MCF 10A (cell line): Measurements from ENCODE around the gene B4GALNT3. TPM values are rescaled to one million over a fixed set of nuclear protein-coding genes. Genes with fewer than 3 reads are reported as not detected.
A peak's percentile ranks its signal among the peaks of the same experiment; 100 is the strongest.

ENCODE experiments used
- BruUV-seq: library from RNA; stranded (reverse); fragments of 400-500 nt; replicated peaks from 2 replicates; lab custom pipeline; 2021; lab: Mats Ljungman, UMichigan
- CTCF ChIA-PET: fragments of 300-600 bp; sonication (Branson Sonifier 250); formaldehyde crosslinking; extraction: SDS; loops from one replicate; lab custom pipeline; 2021; ENCODE audit warnings: antibody characterized with exemption, inconsistent platforms; lab: Yijun Ruan, JAX
- POLR2A ChIA-PET: fragments of 300-600, 350-650 bp; sonication (Branson Sonifier 250); formaldehyde crosslinking; extraction: SDS; loops from one replicate; lab custom pipeline; 2020; ENCODE audit warnings: antibody characterized with exemption, inconsistent platforms; lab: Yijun Ruan, JAX
- DNase-seq: peaks from one replicate; pipeline ENCODE4 v3.0.0-alpha.2; 2018; ENCODE audit not compliant: unreplicated experiment
- H3K27ac Mint-ChIP-seq: one replicate; pipeline ENCODE4 v1.8.0; 2022; ENCODE audit warnings: mild to moderate bottlenecking, low read depth, mixed read lengths; ENCODE audit not compliant: unreplicated experiment
- H3K27me3 Mint-ChIP-seq: one replicate; pipeline ENCODE4 v1.8.0; 2022; ENCODE audit warnings: mixed read lengths; ENCODE audit not compliant: insufficient read depth, unreplicated experiment
- H3K36me3 Mint-ChIP-seq: one replicate; pipeline ENCODE4 v1.8.0; 2022; ENCODE audit warnings: mild to moderate bottlenecking, moderate library complexity, mixed read lengths; ENCODE audit not compliant: insufficient read depth, unreplicated experiment
- H3K4me1 Mint-ChIP-seq: one replicate; pipeline ENCODE4 v1.8.0; 2022; ENCODE audit warnings: mixed read lengths; ENCODE audit not compliant: insufficient read depth, unreplicated experiment
- H3K4me3 Mint-ChIP-seq: one replicate; pipeline ENCODE4 v1.8.0; 2022; ENCODE audit warnings: mild to moderate bottlenecking, moderate library complexity, mixed read lengths; ENCODE audit not compliant: unreplicated experiment
- H3K9me3 Mint-ChIP-seq: one replicate; pipeline ENCODE4 v1.8.0; 2022; ENCODE audit warnings: mixed read lengths; ENCODE audit not compliant: unreplicated experiment
- CTCF ChIP-seq: fragments of 200-600 bp; IDR thresholded peaks from one replicate; pipeline ENCODE4 v1.8.0; 2022; ENCODE audit warnings: antibody characterized with exemption, mild to moderate bottlenecking; ENCODE audit not compliant: unreplicated experiment
- intact Hi-C: fragments of 100-400 bp; cut with micrococcal nuclease; formaldehyde crosslinking; loops from 2 replicates; pipeline ENCODE4 v1.14.1; 2022
- total RNA-seq: library from RNA; stranded (reverse); gene quantifications from 2 replicates; pipeline ENCODE4 v1.2.3, GENCODE V29; 2022

Gene B4GALNT3
- total RNA-seq, 1 experiment from 2014 or later, result 0.68 TPM

- Mint-ChIP-seq H3K27me3 (peaks cover 28% of the 10 kb centered on the region), H3K9me3 (no peaks in the 10 kb centered on the region), H3K4me3 (no peak overlapping the region), H3K4me1 (no peaks in the 10 kb centered on the region), H3K27ac (no peak overlapping the region), H3K36me3 (no peaks in the 10 kb centered on the region)
- intact Hi-C loops, result loop anchor here (10.0 kb wide), 1 partner anchor 52 kb away; no protein-coding TSS in a partner anchor
- no TSS peak for BruUV-seq
- DNase-seq, result no peak
- CTCF ChIA-PET, result interaction anchor here (0.6 to 4.8 kb wide), 20 partner anchors 10 to 239 kb away, joined by 3 to 60 read pairs (median 6); no protein-coding TSS in a partner anchor
- TF ChIP-seq CTCF, result peak; percentile 49
- POLR2A ChIA-PET, result no interaction called here
Measured at GRCh38 chr12:452667-453210, 7.0 kb upstream of the B4GALNT3 start.

- BruUV-seq, result no TSS peak
- intact Hi-C loops, result loop anchor here (5.0 to 10.0 kb wide), 2 partner anchors 50 to 92 kb away; no protein-coding TSS in a partner anchor
- CTCF ChIA-PET, result interaction anchor here (0.5 to 4.8 kb wide), 18 partner anchors 8 to 1229 kb away, joined by 3 to 60 read pairs (median 3); no protein-coding TSS in a partner anchor
- no peak overlapping the region for H3K27ac Mint-ChIP-seq
- H3K36me3 Mint-ChIP-seq, result no peaks in the 10 kb centered on the region
- peaks cover 28% of the 10 kb centered on the region for H3K27me3 Mint-ChIP-seq
- no peak for DNase-seq
- no peaks in the 10 kb centered on the region for H3K4me1 Mint-ChIP-seq
- no peak for TF ChIP-seq CTCF
- no peak overlapping the region for H3K4me3 Mint-ChIP-seq
- POLR2A ChIA-PET, result interaction anchor here (0.6 to 1.4 kb wide), 2 partner anchors 85 to 360 kb away, joined by 3 read pairs; no protein-coding TSS in a partner anchor
- H3K9me3 Mint-ChIP-seq, result no peaks in the 10 kb centered on the region
Measured at GRCh38 chr12:454833-455232, 4.9 kb upstream of the B4GALNT3 start.

- BruUV-seq, result no TSS peak
- no peak for DNase-seq
- Mint-ChIP-seq H3K36me3 (no peaks in the 10 kb centered on the region), H3K4me3 (no peak overlapping the region), H3K27ac (no peak overlapping the region), H3K27me3 (peaks cover 31% of the 10 kb centered on the region), H3K9me3 (no peaks in the 10 kb centered on the region), H3K4me1 (peaks cover under 1% of the 10 kb centered on the region)
- POLR2A ChIA-PET, result interaction anchor here (0.7 to 1.4 kb wide), 2 partner anchors 74 to 84 kb away, joined by 3 to 4 read pairs; no protein-coding TSS in a partner anchor
- no peak for TF ChIP-seq CTCF
- CTCF ChIA-PET, result interaction anchor here (1.0 to 4.8 kb wide), 9 partner anchors 7 to 98 kb away, joined by 3 to 60 read pairs (median 5); no protein-coding TSS in a partner anchor
- intact Hi-C loops, result loop anchor here (5.0 to 10.0 kb wide), 2 partner anchors 49 to 91 kb away; no protein-coding TSS in a partner anchor
Measured at GRCh38 chr12:455821-456220, 3.9 kb upstream of the B4GALNT3 start.

GRCh38 chr12:457676-458075, 2.1 kb upstream of the B4GALNT3 start:
- Mint-ChIP-seq H3K36me3 (no peaks in the 10 kb centered on the region), H3K4me3 (no peak overlapping the region), H3K9me3 (no peaks in the 10 kb centered on the region), H3K27me3 (peaks cover 49% of the 10 kb centered on the region), H3K4me1 (peaks cover 9% of the 10 kb centered on the region), H3K27ac (no peak overlapping the region)
- ChIA-PET POLR2A (interaction anchor here (1.4 kb wide), 1 partner anchor 45 kb away, joined by 3 read pairs; no protein-coding TSS in a partner anchor), CTCF (interaction anchor here (1.3 to 2.1 kb wide), 3 partner anchors 16 to 89 kb away, joined by 4 to 14 read pairs (median 13); no protein-coding TSS in a partner anchor)
- no peak for TF ChIP-seq CTCF
- no peak for DNase-seq
- BruUV-seq, result no TSS peak
- intact Hi-C loops, result loop anchor here (5.0 to 10.0 kb wide), 2 partner anchors 47 to 90 kb away; no protein-coding TSS in a partner anchor
